A549 (cell line): ENCODE data around the gene PNPLA4. TPM values are rescaled to one million over a fixed set of nuclear protein-coding genes. Genes with fewer than 3 reads are reported as not detected.

Source experiments
- ATAC-seq, 2 experiments: fragments of 200-7000 bp in 1 of 2; fragments of >200 bp in 1 of 2; cut with Nextera tagmentation in 1 of 2; cut with Tn5 transposase in 1 of 2; 3 replicates each; pipeline versions ENCODE4 v1.8.0 to v1.9.1; 2018 to 2020; ENCODE audit warnings: mild to moderate bottlenecking in 1 of 2, moderate library complexity in 1 of 2
- CTCF ChIA-PET: fragments of 300-600 bp; sonication (Branson Sonifier 250); formaldehyde crosslinking; extraction: SDS; loops from one replicate; lab custom pipeline; 2021; ENCODE audit warnings: antibody characterized with exemption, inconsistent platforms; lab: Yijun Ruan, JAX
- POLR2A ChIA-PET: fragments of 350-600 bp; formaldehyde crosslinking; extraction: SDS; loops from one replicate; lab custom pipeline; 2021; ENCODE audit warnings: antibody characterized with exemption, inconsistent platforms; lab: Yijun Ruan, JAX
- DNase-seq, 2 experiments: peaks; one replicate each; pipeline versions ENCODE4 v3.0.0 to v3.0.0-alpha.2; 2011 to 2016; ENCODE audit warnings: low read depth in 1 of 2, low spot score in 1 of 2
- FAIRE-seq: peaks from 2 replicates; lab custom pipeline; 2011; peaks lifted over from hg19 to GRCh38; lab: Jason Lieb, UNC
- H3K27ac ChIP-seq, 2 experiments: fragments of >200 bp; sonication (Bioruptor Twin); formaldehyde crosslinking; 3 replicates each; pipeline ENCODE4 v1.5.1; 2016 to 2017
- H3K4me1 ChIP-seq: fragments of >200 bp; sonication (Bioruptor Twin); formaldehyde crosslinking; 3 replicates; pipeline ENCODE4 v1.6.1; 2016
- H3K4me2 ChIP-seq: fragments of >200 bp; sonication (Bioruptor Twin); formaldehyde crosslinking; 3 replicates; pipeline ENCODE4 v1.6.1; 2016
- H3K4me3 ChIP-seq: fragments of >200 bp; sonication (Bioruptor Twin); formaldehyde crosslinking; 3 replicates; pipeline ENCODE4 v1.5.1; 2016
- H3K9me3 ChIP-seq: fragments of >200 bp; sonication (Bioruptor Twin); formaldehyde crosslinking; 3 replicates; pipeline ENCODE4 v1.6.1; 2016
- BHLHE40 ChIP-seq: IDR thresholded peaks from 2 replicates; pipeline ENCODE4 v1.6.1; 2012; ENCODE audit warnings: low read depth, low read length, inconsistent platforms
- CBX2 ChIP-seq: fragments of 200-600 bp; sonication (generic); IDR thresholded peaks from 2 replicates; pipeline ENCODE4 v1.6.1; 2016; ENCODE audit warnings: low read depth, mild to moderate bottlenecking, borderline replicate concordance
- CEBPB ChIP-seq, 2 experiments: fragments of >200 bp in 1 of 2; sonication (Bioruptor Twin) in 1 of 2; formaldehyde crosslinking in 1 of 2; IDR thresholded peaks; 2 replicates each; pipeline ENCODE4 v1.6.1; 2012 to 2016
- CTCF ChIP-seq: fragments of >200 bp; sonication (Bioruptor Twin); formaldehyde crosslinking; IDR thresholded peaks from 3 replicates; pipeline ENCODE4 v1.5.1; 2016
- EHMT2 ChIP-seq: fragments of 200-600 bp; sonication (generic); IDR thresholded peaks from 2 replicates; pipeline ENCODE4 v1.6.1; 2016; ENCODE audit warnings: antibody characterized with exemption, low read depth, mild to moderate bottlenecking, moderate library complexity
- ELK1 ChIP-seq: fragments of 150-350 bp; IDR thresholded peaks from 2 replicates; pipeline ENCODE4 v1.6.1; 2014; ENCODE audit warnings: low read depth, mild to moderate bottlenecking, low read length
- GATA3 ChIP-seq: IDR thresholded peaks from 2 replicates; pipeline ENCODE4 v1.6.1; 2012; ENCODE audit warnings: borderline replicate concordance
- HDAC2 ChIP-seq: fragments of 200-600 bp; sonication (generic); IDR thresholded peaks from 2 replicates; pipeline ENCODE4 v1.6.1; 2016
- HMGXB4 ChIP-seq: fragments of 250-450 bp; sonication (Bioruptor Pico); IDR thresholded peaks from 2 replicates; pipeline ENCODE4 v1.5.0; 2021; ENCODE audit warnings: mild to moderate bottlenecking, moderate library complexity, borderline replicate concordance
- HOXA7 ChIP-seq: fragments of 250-450 bp; sonication (Bioruptor Pico); IDR thresholded peaks from 2 replicates; pipeline ENCODE4 v1.5.0; 2020; ENCODE audit warnings: mild to moderate bottlenecking, moderate library complexity
- JUN ChIP-seq, 2 experiments: fragments of >200 bp; sonication (Bioruptor Twin); formaldehyde crosslinking; IDR thresholded peaks; 2 replicates in 1 of 2; 3 replicates in 1 of 2; pipeline ENCODE4 v1.6.1; 2016 to 2017
- JUNB ChIP-seq: fragments of >200 bp; sonication (Bioruptor Twin); formaldehyde crosslinking; IDR thresholded peaks from 2 replicates; pipeline ENCODE4 v1.6.1; 2016
- KDM5A ChIP-seq: fragments of 200-600 bp; sonication (generic); IDR thresholded peaks from 2 replicates; pipeline ENCODE4 v1.6.1; 2016; ENCODE audit warnings: antibody characterized with exemption, mild to moderate bottlenecking
- MAFK ChIP-seq: fragments of 450-650 bp; IDR thresholded peaks from 2 replicates; pipeline ENCODE4 v1.6.1; 2014; ENCODE audit not compliant: partially characterized antibody
- MAX ChIP-seq: IDR thresholded peaks from 2 replicates; pipeline ENCODE4 v1.6.1; 2012
- MAZ ChIP-seq: fragments of 150-350 bp; IDR thresholded peaks from 2 replicates; pipeline ENCODE4 v1.6.1; 2014; ENCODE audit warnings: antibody characterized with exemption, low read depth, low read length, borderline replicate concordance
- NFE2L2 ChIP-seq: fragments of 150-350 bp; conservative IDR thresholded peaks from 2 replicates; pipeline ENCODE4 v1.6.1; 2014; ENCODE audit warnings: low read length
- NR3C1 ChIP-seq: fragments of >200 bp; sonication (Bioruptor Twin); formaldehyde crosslinking; IDR thresholded peaks from 3 replicates; pipeline ENCODE4 v1.6.1; 2017
- POLR2AphosphoS2 ChIP-seq: conservative IDR thresholded peaks from 2 replicates; pipeline ENCODE4 v1.6.1; 2012; ENCODE audit warnings: low read length, improper control_type of control experiment, inconsistent platforms
- RCOR1 ChIP-seq: fragments of 150-350 bp; IDR thresholded peaks from 2 replicates; pipeline ENCODE4 v1.6.1; 2014; ENCODE audit warnings: antibody characterized with exemption, low read length, low read depth
- RFX5 ChIP-seq: fragments of 450-650 bp; IDR thresholded peaks from 2 replicates; pipeline ENCODE4 v1.7.1; 2014; ENCODE audit warnings: antibody characterized with exemption, mild to moderate bottlenecking, moderate library complexity
- RNF2 ChIP-seq: fragments of 200-600 bp; sonication (generic); IDR thresholded peaks from 2 replicates; pipeline ENCODE4 v1.6.1; 2016; ENCODE audit warnings: low read depth, mild to moderate bottlenecking, antibody characterized with exemption, moderate library complexity, borderline replicate concordance
- SMC3 ChIP-seq: fragments of >200 bp; sonication (Bioruptor Twin); formaldehyde crosslinking; IDR thresholded peaks from 3 replicates; pipeline ENCODE4 v1.6.1; 2018; ENCODE audit warnings: inconsistent platforms
- TFCP2L1 ChIP-seq: fragments of 250-450 bp; sonication (Bioruptor Pico); IDR thresholded peaks from 2 replicates; pipeline ENCODE4 v1.5.0; 2021; ENCODE audit warnings: mild to moderate bottlenecking
- TP53 ChIP-seq: fragments of 250-450 bp; sonication (Bioruptor Pico); IDR thresholded peaks from 2 replicates; pipeline ENCODE4 v1.5.0; 2021; ENCODE audit warnings: mild to moderate bottlenecking, moderate library complexity
- ZC3H11A ChIP-seq: fragments of 450-650 bp; IDR thresholded peaks from 2 replicates; pipeline ENCODE4 v1.6.1; 2014; ENCODE audit warnings: antibody characterized with exemption, mild to moderate bottlenecking
- ZFP36 ChIP-seq: fragments of 450-650 bp; IDR thresholded peaks from 2 replicates; pipeline ENCODE4 v1.6.1; 2014; ENCODE audit warnings: borderline replicate concordance; ENCODE audit not compliant: partially characterized antibody
- ZNF302 ChIP-seq: fragments of 250-450 bp; sonication (Bioruptor Pico); IDR thresholded peaks from 2 replicates; pipeline ENCODE4 v1.9.0; 2021; ENCODE audit warnings: inconsistent platforms, mild to moderate bottlenecking, moderate library complexity
- ZSCAN20 ChIP-seq: fragments of 250-450 bp; sonication (Bioruptor Pico); IDR thresholded peaks from 2 replicates; pipeline ENCODE4 v1.8.0; 2022; ENCODE audit warnings: mild to moderate bottlenecking, moderate library complexity
- WGBS: methylation state at CpG from one replicate; pipeline ENCODE4 v1.1.6; 2017; ENCODE audit errors: missing lambda C conversion rate; 5-methylcytosine and 5-hydroxymethylcytosine counted together
- polyA plus RNA-seq, 4 experiments: library from polyadenylated mRNA; depleted of rRNA in 3 of 4; stranded (reverse); fragments of >200 nt; fragmentation: RNase III in 1 of 4; extraction: RNeasy Plus Mini Kit Qiagen cat#74134 plus additional on column Dnase treatment in 1 of 4; gene quantifications; 2 replicates in 3 of 4; 3 replicates in 1 of 4; pipeline ENCODE4 v1.2.3, GENCODE V29; 2011 to 2017

Gene PNPLA4
- polyA plus RNA-seq, 2 of the 4 experiments (the other 2 are of a cell fraction) = 9.7 to 24.7 TPM

GRCh38 chrX:7891928-7892327 is 35.3 kb downstream of the PNPLA4 start:
- Histone ChIP-seq H3K27ac (no peak overlapping the region), H3K4me2 (no peak overlapping the region), H3K4me3 (no peak overlapping the region), H3K4me1 (no peaks in the 10 kb centered on the region), H3K9me3 (no peaks in the 10 kb centered on the region)
- 22% methylated on average over 9 of the region's 9 CpGs for WGBS
- no peak for FAIRE-seq
- ChIA-PET CTCF (no interaction called here), POLR2A (no interaction called here)
- TF ChIP-seq MAFK (no peak), KDM5A (no peak), RCOR1 (no peak)
- DNase-seq = no peak
- no peak for ATAC-seq

GRCh38 chrX:7889680-7890079 is 37.5 kb downstream of the PNPLA4 start:
- H3K4me2 ChIP-seq = no peak overlapping the region
- no peak overlapping the region for H3K4me3 ChIP-seq
- no peaks in the 10 kb centered on the region for H3K9me3 ChIP-seq
- DNase-seq = no peak
- TF ChIP-seq ZC3H11A = no peak
- TF ChIP-seq TP53 (CRISPR knock-in tag) = no peak
- no peak for TF ChIP-seq TFCP2L1 (CRISPR knock-in tag)
- no peak for TF ChIP-seq MAX
- TF ChIP-seq RFX5 = no peak
- TF ChIP-seq ELK1 = no peak
- TF ChIP-seq EHMT2 = no peak
- no peak for TF ChIP-seq NFE2L2
- no peak for TF ChIP-seq GATA3
- no peak for TF ChIP-seq ZNF302 (CRISPR knock-in tag)
- TF ChIP-seq ZFP36 = no peak
- TF ChIP-seq BHLHE40 = no peak
- TF ChIP-seq JUN (IDR thresholded peaks at IDR 0.05) = no peak
- no peak for TF ChIP-seq CEBPB (IDR thresholded peaks at IDR 0.05)
- no peak for TF ChIP-seq ZSCAN20 (CRISPR knock-in tag)
- TF ChIP-seq JUNB = no peak
- no peak for TF ChIP-seq POLR2AphosphoS2
- no peak for TF ChIP-seq HMGXB4 (CRISPR knock-in tag)
- no peak for TF ChIP-seq MAZ
- TF ChIP-seq RNF2 = no peak
- H3K27ac ChIP-seq = no peak overlapping the region
- H3K4me1 ChIP-seq = no peaks in the 10 kb centered on the region
- 11% methylated on average over 2 of the region's 2 CpGs for WGBS
- no peak for ATAC-seq
- CTCF ChIA-PET = no interaction called here
- POLR2A ChIA-PET = no interaction called here
- FAIRE-seq = no peak

GRCh38 chrX:7889135-7889534 is 38.1 kb downstream of the PNPLA4 start:
- H3K4me2 ChIP-seq = no peak overlapping the region
- FAIRE-seq (no peak), ATAC-seq (no peak), DNase-seq (no peak)
- no peak overlapping the region for H3K4me3 ChIP-seq
- no peaks in the 10 kb centered on the region for H3K9me3 ChIP-seq
- TF ChIP-seq HOXA7 (CRISPR knock-in tag) = no peak
- TF ChIP-seq BHLHE40 = no peak
- no peak for TF ChIP-seq MAX
- TF ChIP-seq SMC3 = no peak
- no peak for TF ChIP-seq RFX5
- TF ChIP-seq CBX2 = no peak
- TF ChIP-seq HDAC2 = no peak
- TF ChIP-seq NR3C1 = no peak
- no peak for TF ChIP-seq TFCP2L1 (CRISPR knock-in tag)
- TF ChIP-seq ZC3H11A = no peak
- no peak for TF ChIP-seq CTCF
- no peak for TF ChIP-seq ELK1
- no peak for TF ChIP-seq JUNB
- no peaks in the 10 kb centered on the region for H3K4me1 ChIP-seq
- 12% methylated on average over 2 of the region's 2 CpGs for WGBS
- no peak overlapping the region for H3K27ac ChIP-seq
- POLR2A ChIA-PET = no interaction called here
- CTCF ChIA-PET = no interaction called here
